GM19324 (cell line): ENCODE measurements around the gene PRKAR1A.
"Not testable (repeated sequence)": the region's sequence is repeated elsewhere in the genome, so short reads cannot be mapped to it uniquely, and the experiment has no call there.

ENCODE experiments used
- ATAC-seq: cut with Tn5 transposase; IDR thresholded peaks from one replicate; pipeline ENCODE4 v1.9.1; 2021; ENCODE audit warnings: mild to moderate bottlenecking, moderate library complexity; ENCODE audit not compliant: unreplicated experiment, low FRiP score

The PRKAR1A gene

GRCh38 chr17:68573338-68573737 lies 61.1 kb downstream of the PRKAR1A start:
- ATAC-seq: no peak

DNA sequence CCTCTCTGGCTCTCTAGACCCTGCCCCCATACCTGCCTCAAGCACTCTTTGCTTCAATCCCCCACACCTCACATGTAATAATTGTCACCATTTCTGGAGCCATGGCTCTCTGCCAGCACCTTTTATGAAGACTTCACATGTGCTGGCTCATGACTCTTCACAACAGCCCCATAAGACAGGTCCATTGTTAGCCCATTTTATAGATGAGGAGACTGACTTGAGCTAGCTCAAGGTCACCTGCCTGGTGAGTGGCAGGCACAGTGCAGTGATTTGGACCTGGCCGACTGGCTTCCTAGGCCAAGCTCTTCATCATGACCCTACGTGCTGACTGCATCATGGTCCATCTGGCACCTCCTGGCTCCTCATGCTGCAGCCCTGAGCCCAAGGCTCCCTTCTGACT lies 63.9 kb downstream of the PRKAR1A start:
- ATAC-seq: no peak

GRCh38 chr17:68576811-68577496 lies 64.7 kb downstream of the PRKAR1A start:
- no peak for ATAC-seq

- no peak for ATAC-seq
Measured at GRCh38 chr17:68577497-68577821, 65.2 kb downstream of the PRKAR1A start.

DNA sequence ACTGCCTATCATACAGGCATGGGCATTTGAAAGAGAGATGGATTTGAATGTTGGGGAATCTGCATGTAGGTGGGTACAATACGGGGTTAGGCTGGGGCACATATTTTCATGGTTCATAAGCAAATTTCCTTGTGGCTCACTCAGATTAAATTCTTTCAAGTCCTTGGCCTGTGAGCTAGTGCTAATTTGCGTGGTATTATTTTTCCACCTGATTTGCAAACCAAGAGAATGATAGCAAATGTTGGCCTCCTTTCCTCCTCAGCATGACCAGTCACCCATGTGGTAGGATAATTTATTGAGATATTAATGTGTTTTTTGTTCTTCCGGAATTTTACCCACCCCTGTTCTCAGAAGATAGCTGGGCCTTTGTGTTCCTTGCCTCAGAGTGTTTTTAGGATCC lies 66.0 kb downstream of the PRKAR1A start:
- no peak for ATAC-seq

GRCh38 chr17:68579194-68579927 lies 67.1 kb downstream of the PRKAR1A start:
- no peak for ATAC-seq

DNA sequence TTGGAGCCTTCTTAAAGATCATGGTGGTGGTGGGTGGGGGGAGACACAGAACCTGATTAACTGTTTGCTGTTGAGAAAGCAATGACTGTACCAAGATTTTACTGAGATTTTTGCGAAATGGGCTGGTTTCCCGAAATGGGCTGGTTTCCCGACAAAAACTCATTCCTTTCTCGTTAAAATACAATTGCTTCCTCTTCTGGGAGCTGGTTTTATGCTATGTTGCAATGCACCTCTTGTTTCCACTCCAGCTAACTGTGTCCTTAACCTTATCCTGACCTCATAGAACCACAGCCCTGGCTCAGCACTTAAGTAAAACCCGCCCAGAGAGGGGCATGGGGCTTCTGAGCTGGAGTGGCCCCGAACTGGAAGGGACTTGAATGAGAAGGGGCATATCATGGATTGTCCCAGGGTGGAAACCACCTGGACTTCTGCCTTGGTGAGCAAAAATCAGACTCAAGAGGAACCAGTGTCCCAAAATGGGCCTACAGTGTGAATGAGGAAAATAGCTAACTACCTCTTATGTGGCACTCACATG lies 68.1 kb downstream of the PRKAR1A start:
- ATAC-seq: no peak

DNA sequence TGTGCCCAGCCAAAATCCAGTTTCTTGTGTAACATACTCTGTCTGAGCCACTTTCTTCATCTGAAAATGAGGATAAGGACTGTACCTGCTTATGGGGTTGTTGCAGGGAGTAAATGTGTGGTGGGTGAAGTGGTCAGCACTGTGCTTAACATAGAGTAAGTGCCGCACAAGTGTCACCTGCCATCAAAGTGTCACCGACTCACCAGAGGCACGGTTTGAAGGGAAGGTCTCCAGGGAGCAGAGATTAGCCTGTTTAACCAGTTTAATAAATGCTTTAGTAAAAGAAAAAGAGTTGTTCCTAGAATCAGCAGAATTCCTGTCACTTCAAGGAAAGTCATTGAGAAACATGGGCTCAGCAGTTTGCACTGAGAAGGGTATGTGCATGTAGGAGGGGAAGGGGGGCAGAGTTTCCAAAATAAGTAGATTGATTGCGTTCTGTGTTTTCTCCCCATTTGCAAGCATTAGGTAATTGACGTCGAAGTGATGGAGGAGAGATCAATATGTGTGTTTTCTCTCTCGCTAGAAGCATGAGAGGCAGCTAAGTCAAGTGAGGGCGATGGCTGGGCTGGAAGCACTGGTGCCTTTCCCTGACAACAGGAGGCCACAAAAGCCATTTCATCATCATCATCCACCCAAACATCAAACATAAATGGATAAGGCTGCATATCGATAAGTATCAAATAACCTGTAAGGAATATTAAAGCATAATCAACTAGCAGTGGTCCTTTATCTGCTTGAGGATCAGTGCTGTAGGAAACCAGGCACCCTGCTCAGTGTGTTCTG lies 69.8 kb downstream of the PRKAR1A start:
- no peak for ATAC-seq

DNA sequence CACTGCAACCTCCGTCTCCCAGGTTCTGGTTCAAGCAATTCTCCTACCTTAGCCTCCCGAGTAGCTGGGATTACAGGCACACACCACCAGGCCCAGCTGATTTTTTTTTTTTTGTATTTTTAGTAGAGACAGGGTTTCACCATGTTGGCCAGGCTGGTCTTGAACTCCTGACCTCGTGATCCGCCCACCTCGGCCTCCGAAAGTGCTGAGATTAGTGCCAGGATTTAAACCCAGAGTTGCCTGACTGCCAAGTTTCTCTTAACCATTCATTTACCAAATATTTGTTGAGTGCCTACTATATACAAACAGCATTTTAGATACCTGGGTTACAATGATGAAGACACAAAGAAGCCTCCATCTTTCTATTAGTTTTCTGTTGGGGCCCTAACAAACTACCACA lies 70.6 kb downstream of the PRKAR1A start:
- ATAC-seq: not testable (repeated sequence)

DNA sequence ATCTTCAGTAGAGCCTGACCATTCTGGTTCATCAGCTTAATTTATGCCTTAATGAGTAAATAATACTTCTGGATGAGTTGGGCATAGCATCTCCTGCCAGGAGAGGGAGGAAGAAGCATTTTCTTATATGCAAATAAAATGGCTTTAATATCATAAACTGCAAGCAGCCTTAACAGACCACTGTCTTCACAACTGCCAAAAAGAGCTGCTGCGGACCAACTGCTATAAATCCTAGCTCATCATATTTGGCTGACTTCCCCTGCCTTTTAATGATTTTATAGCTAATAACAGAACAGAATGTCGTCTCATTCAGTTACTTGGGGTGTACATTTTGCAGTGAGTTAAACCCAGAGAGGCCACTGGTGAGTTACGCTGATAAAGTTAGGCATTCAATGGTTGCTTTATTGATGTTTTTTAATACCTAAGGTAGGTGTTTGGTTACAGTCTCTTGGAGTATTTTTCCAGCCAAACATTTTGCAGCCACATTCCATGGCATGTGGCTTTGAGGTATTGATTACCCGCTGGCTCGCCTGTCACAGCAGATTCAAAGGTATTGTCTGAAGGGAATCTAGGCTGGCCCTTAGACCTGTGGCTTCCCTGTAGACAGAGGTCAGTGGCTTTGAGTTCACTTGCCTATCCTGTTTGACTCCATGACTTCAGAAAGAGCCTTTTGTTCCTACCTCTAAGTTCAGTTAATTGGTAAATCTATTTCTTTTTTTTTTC lies 72.5 kb downstream of the PRKAR1A start:
- no peak for ATAC-seq

GRCh38 chr17:68585643-68586042 lies 73.4 kb downstream of the PRKAR1A start:
- ATAC-seq: no peak

DNA sequence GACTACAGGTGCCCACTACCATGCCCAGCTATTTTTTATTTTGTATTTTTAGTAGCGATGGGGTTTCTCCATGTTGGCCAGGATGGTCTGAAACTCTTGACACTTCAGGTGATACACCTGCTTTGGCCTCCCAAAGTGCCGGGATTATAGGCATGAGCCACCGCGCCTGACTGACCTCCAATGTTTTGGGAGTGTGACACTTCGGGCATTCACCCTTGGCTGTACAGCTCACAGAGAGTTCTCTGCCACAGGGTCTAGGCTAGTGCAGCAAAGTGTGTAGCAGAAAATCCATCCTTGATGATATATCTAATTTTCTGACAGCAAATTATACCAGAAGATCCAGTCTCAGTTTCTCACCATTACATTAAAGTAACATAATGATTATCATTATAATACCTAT lies 74.8 kb downstream of the PRKAR1A start:
- ATAC-seq: no peak

DNA sequence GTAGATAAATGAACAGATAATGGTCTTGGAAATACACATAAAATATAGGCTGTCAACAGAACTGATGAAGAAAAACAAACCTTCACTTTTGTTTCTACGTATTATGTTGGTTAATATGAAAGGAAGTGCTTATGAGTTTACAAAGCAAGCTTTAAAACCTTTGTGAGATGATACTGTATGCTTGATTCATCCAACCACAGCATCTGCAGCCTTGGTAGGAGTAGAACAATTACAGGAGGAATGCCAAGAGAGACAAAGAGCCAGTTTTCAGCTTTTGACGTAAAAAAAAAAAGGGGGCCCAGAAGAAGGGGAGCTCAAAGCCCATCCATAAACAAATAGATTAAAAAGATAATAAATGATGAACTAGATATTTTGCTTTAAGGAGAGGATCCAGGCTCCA lies 75.6 kb downstream of the PRKAR1A start:
- ATAC-seq: no peak

DNA sequence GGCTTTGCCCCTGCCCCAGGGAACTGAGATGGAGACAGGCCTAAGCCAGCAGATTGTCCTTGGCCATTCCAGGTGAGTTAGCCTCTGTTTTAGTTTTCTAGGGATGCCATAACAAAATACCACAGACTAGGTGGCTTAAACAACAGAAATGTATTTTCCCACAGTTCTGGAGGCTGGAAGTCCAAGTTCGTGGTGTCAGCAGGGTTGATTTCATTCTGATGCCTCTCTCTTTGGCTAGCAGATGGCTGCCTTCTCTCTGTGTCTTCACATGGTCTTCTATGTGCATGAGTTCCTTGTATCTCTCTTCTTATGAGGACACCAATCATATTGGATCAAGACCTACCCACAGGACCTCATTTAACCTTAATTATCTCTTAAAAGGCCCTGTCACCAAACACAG lies 76.1 kb downstream of the PRKAR1A start:
- ATAC-seq: no peak

DNA sequence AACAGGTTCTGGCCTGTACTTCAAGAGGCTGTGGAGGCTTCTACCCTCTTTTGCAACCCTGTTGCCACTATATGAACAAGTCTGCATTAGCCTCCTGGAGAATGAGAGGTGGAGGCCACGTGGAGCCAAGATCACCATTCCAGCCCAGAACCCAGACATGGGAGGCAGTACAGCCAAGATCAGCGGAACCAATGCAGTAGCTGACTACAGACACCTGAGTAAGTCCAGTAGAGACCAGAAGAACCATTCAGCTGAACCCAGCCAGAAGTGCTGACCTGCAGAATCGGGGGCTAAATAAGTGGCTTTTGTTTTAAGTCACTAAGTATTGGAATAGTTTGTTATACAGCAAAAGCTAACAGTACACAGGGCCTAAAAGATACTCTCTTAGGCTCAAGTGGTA lies 76.9 kb downstream of the PRKAR1A start:
- no peak for ATAC-seq

GRCh38 chr17:68591583-68591982 lies 79.4 kb downstream of the PRKAR1A start:
- no peak for ATAC-seq

GRCh38 chr17:68592009-68592408 lies 79.8 kb downstream of the PRKAR1A start:
- ATAC-seq: no peak

- ATAC-seq: no peak
Measured at GRCh38 chr17:68592682-68593641, 80.7 kb downstream of the PRKAR1A start.

DNA sequence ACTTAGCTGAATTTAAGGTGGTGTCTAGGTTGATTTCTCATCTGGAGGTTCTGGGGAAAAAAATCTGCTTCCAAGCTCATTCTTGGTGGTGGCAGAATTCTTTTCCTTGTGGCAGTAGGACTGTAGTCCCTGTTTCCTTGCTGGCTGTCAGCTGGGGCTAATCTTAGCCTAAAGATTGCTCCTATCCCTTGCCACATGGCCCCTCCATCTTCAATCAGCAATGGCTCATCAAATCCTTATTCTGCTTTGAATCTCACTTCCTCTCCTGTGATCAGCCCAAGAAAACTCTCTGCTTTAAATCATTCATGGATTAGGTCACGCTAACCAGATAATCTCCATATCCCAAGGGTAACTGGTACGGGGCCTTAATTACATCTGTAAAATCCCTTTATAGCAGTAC lies 82.3 kb downstream of the PRKAR1A start:
- no peak for ATAC-seq

DNA sequence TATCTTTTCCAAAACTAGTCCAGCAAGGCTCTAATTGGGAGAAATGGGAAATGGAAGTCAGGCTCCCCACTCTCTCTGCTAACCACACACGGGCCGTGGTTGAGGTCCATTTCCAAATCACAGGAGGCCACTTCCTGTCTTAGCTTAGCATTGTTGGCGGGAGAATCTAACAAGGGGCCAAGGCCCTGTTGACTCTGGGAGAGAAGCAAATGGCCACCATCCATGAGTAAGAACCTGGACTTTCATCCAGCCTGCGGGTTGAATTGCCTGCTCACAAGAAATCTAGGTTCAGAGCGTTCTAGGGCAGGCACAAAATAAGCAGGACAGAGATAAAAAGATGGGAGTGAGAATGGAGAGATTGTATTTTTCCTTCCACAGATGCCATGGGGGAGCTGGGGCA lies 83.3 kb downstream of the PRKAR1A start:
- no peak for ATAC-seq
